K562 (cell line): Measurements from ENCODE around the gene C6orf163. TPM values are rescaled to one million over a fixed set of nuclear protein-coding genes. Genes with fewer than 3 reads are reported as not detected.

Experiments used
- ARID2 ChIP-seq: fragments of 450-650 bp; IDR thresholded peaks from 2 replicates; pipeline ENCODE4 v1.6.1; 2017; ENCODE audit warnings: antibody characterized with exemption, mild to moderate bottlenecking
- CAMTA2 ChIP-seq: fragments of 250-450 bp; sonication (Bioruptor Pico); conservative IDR thresholded peaks from 2 replicates; pipeline ENCODE4 v1.5.1; 2022
- CCNT2 ChIP-seq: IDR thresholded peaks from 2 replicates; pipeline ENCODE4 v1.6.1; 2011; ENCODE audit warnings: borderline replicate concordance, low read depth, mild to moderate bottlenecking, moderate library complexity, mixed read lengths, low read length; ENCODE audit not compliant: insufficient read length; ENCODE audit errors: extremely low read depth
- EHMT2 ChIP-seq: fragments of 450-650 bp; IDR thresholded peaks from 2 replicates; pipeline ENCODE4 v1.6.1; 2018; ENCODE audit warnings: antibody characterized with exemption
- GABPB2 ChIP-seq: fragments of 250-450 bp; sonication (Bioruptor Pico); conservative IDR thresholded peaks from 2 replicates; pipeline ENCODE4 v1.5.1; 2021; ENCODE audit warnings: mild to moderate bottlenecking
- HCFC1 ChIP-seq: IDR thresholded peaks from 2 replicates; pipeline ENCODE4 v1.6.1; 2012; ENCODE audit warnings: low read depth, low read length, improper control_type of control experiment
- KDM4B ChIP-seq, 2 experiments: fragments of 450-650 bp in 1 of 2; sonication (generic) in 1 of 2; IDR thresholded peaks; 2 replicates each; pipeline ENCODE4 v1.6.1; 2016 to 2017; ENCODE audit warnings: borderline replicate concordance in 2 of 2, antibody characterized with exemption in 1 of 2, low read depth in 1 of 2, mild to moderate bottlenecking in 1 of 2
- KLF13 ChIP-seq: fragments of 450-650 bp; IDR thresholded peaks from 2 replicates; pipeline ENCODE4 v1.6.1; 2016; ENCODE audit warnings: missing genetic modification characterization, low read depth, mild to moderate bottlenecking, missing compliant biosample characterization, moderate library complexity, borderline replicate concordance
- MAFF ChIP-seq: IDR thresholded peaks from 2 replicates; pipeline ENCODE4 v1.6.1; 2012; ENCODE audit warnings: low read length, improper control_type of control experiment
- MBD2 ChIP-seq: sonication (generic); IDR thresholded peaks from 2 replicates; pipeline ENCODE4 v1.6.1; 2016; ENCODE audit warnings: low read depth, borderline replicate concordance
- MEF2A ChIP-seq: IDR thresholded peaks from 2 replicates; pipeline ENCODE4 v1.6.1; 2011; ENCODE audit warnings: low read depth, mild to moderate bottlenecking, low read length, moderate library complexity; ENCODE audit not compliant: control insufficient read depth
- MTA3 ChIP-seq: fragments of 450-650 bp; formaldehyde crosslinking; IDR thresholded peaks from 2 replicates; pipeline ENCODE4 v1.6.1; 2017; ENCODE audit warnings: mild to moderate bottlenecking, borderline replicate concordance
- NCOA1 ChIP-seq: fragments of 450-650 bp; IDR thresholded peaks from 2 replicates; pipeline ENCODE4 v1.6.1; 2016; ENCODE audit warnings: low read depth
- NCOA6 ChIP-seq: fragments of 450-650 bp; IDR thresholded peaks from 2 replicates; pipeline ENCODE4 v1.6.1; 2017; ENCODE audit warnings: mild to moderate bottlenecking
- NCOR1 ChIP-seq: fragments of 450-650 bp; IDR thresholded peaks from 2 replicates; pipeline ENCODE4 v1.6.1; 2016; ENCODE audit warnings: mild to moderate bottlenecking, moderate library complexity
- SIX5 ChIP-seq, 2 experiments: IDR thresholded peaks; 2 replicates each; pipeline ENCODE4 v1.6.1; 2011; ENCODE audit warnings: low read length in 2 of 2, borderline replicate concordance in 1 of 2, low read depth in 1 of 2, mild to moderate bottlenecking in 1 of 2, moderate library complexity in 1 of 2; ENCODE audit not compliant: insufficient read depth in 1 of 2
- SP1 ChIP-seq: sonication (generic); formaldehyde crosslinking; IDR thresholded peaks from 2 replicates; pipeline ENCODE4 v1.8.1; 2022; ENCODE audit warnings: mild to moderate bottlenecking, missing genetic modification reagents
- TFAM ChIP-seq: fragments of 250-450 bp; sonication (Bioruptor Pico); conservative IDR thresholded peaks from 2 replicates; pipeline ENCODE4 v1.5.0; 2021; ENCODE audit warnings: mild to moderate bottlenecking, moderate library complexity
- TSHZ1 ChIP-seq: fragments of 250-450 bp; sonication (Bioruptor Pico); IDR thresholded peaks from 2 replicates; pipeline ENCODE4 v1.4.0; 2020; ENCODE audit warnings: mild to moderate bottlenecking, moderate library complexity
- ZNF140 ChIP-seq: fragments of 250-450 bp; sonication (Bioruptor Pico); IDR thresholded peaks from 2 replicates; pipeline ENCODE4 v1.8.0; 2021; ENCODE audit warnings: moderate library complexity, mild to moderate bottlenecking, inconsistent platforms
- ZNF217 ChIP-seq: sonication (generic); formaldehyde crosslinking; IDR thresholded peaks from 2 replicates; pipeline ENCODE4 v1.8.0; 2022; ENCODE audit warnings: mild to moderate bottlenecking, missing genetic modification reagents
- ZNF280A ChIP-seq: fragments of 450-650 bp; IDR thresholded peaks from 2 replicates; pipeline ENCODE4 v1.6.1; 2018; ENCODE audit warnings: mild to moderate bottlenecking, low read depth; ENCODE audit not compliant: partially characterized antibody
- polyA plus RNA-seq, 8 experiments: library from polyadenylated mRNA; depleted of rRNA in 4 of 8; stranded (reverse) in 5 of 8; unstranded in 3 of 8; fragments of >200 nt; fragmentation: Nextera tagmentation in 2 of 8; fragmentation: Illumina TruSeq in 1 of 8; extraction: Ambion mirVana in 2 of 8; extraction: Trizol in 1 of 8; gene quantifications; 2 replicates each; pipeline versions ENCODE4 v1.2.1 to v1.2.3, GENCODE V29; 2011 to 2014; ENCODE audit warnings: inconsistent platforms in 1 of 8, missing spikeins in 1 of 8
- total RNA-seq, 7 experiments: library from RNA; depleted of rRNA in 6 of 7; stranded (reverse); fragments of >200 nt in 6 of 7; fragmentation: Illumina TruSeq in 2 of 7; extraction: Trizol in 2 of 7; gene quantifications; 2 replicates each; pipeline versions ENCODE4 v1.2.1 to v1.2.3, GENCODE V29; 2011 to 2021; ENCODE audit warnings: low replicate concordance in 1 of 7
- TF ChIP-seq, protein P1 (sequence below), 2 experiments: fragments of 450-650 bp in 1 of 2; sonication (generic) in 1 of 2; formaldehyde crosslinking in 1 of 2; IDR thresholded peaks in 1 of 2; conservative IDR thresholded peaks in 1 of 2; 2 replicates each; pipeline versions ENCODE4 v1.6.1 to v1.8.1; 2016 to 2023; ENCODE audit warnings: mild to moderate bottlenecking in 2 of 2, moderate library complexity in 2 of 2, inconsistent platforms in 1 of 2, missing genetic modification reagents in 1 of 2

C6orf163 gene
- total and polyA plus RNA-seq, 9 of the 15 experiments (the other 6 are each of a cell fraction or from before 2014, with no cell fraction given), result 0.67 to 4.7 (median 1.5) TPM

GRCh38 chr6:87407901-87408720 lies 63.5 kb downstream of the C6orf163 start, which contains the start of gene CFAP206 (continued):
- TF ChIP-seq TSHZ1 (CRISPR knock-in tag) (no peak), KDM4B (IDR thresholded peaks at IDR 0.05; ENCODE audit: borderline replicate concordance in 2 of 2, low read depth in 1 of 2) (no peak), MTA3 (no peak), CAMTA2 (CRISPR knock-in tag) (no peak), NCOA6 (no peak), MEF2A (no peak), KLF13 (no peak), SIX5 (IDR thresholded peaks at IDR 0.05; ENCODE audit: borderline replicate concordance in 1 of 2, insufficient read depth in 1 of 2, low read depth in 1 of 2, low read length in 2 of 2) (no peak), GABPB2 (CRISPR knock-in tag) (no peak), ARID2 (no peak), NCOR1 (no peak), CCNT2 (no peak), ZNF280A (no peak), EHMT2 (no peak), MBD2 (no peak), ZNF140 (CRISPR knock-in tag) (no peak), HCFC1 (no peak; the same call in 1 of the 2 replicates), ZNF217 (CRISPR knock-in tag) (no peak), NCOA1 (no peak), MAFF (no peak), TFAM (no peak), SP1 (CRISPR knock-in tag) (0 out of 2 replicates have a peak, but pooled peaks have one; percentile 44)
- TF ChIP-seq, protein P1, sequence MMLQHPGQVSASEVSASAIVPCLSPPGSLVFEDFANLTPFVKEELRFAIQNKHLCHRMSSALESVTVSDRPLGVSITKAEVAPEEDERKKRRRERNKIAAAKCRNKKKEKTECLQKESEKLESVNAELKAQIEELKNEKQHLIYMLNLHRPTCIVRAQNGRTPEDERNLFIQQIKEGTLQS (IDR thresholded peaks at IDR 0.05), result no peak
- TF ChIP-seq, protein P1 (CRISPR knock-in tag; conservative IDR thresholded peaks at IDR 0.05), result no peak
